Tibial nerve (tissue), 4 donors: Measurements from ENCODE around the gene TCFL5.

Experiments
- EP300 ChIP-seq, 2 donors: sonication (generic); formaldehyde crosslinking; IDR thresholded peaks; one replicate each; pipeline ENCODE4 v1.6.1; 2017; ENCODE audit warnings: antibody characterized with exemption in 2 of 2, mild to moderate bottlenecking in 1 of 2
- POLR2A ChIP-seq, 2 donors: fragments of 450-650 bp; IDR thresholded peaks; one replicate each; pipeline ENCODE4 v1.6.1; 2017; ENCODE audit warnings: antibody characterized with exemption in 2 of 2, mild to moderate bottlenecking in 2 of 2, moderate library complexity in 2 of 2
- TF ChIP-seq, protein P1 (sequence below), 5 experiments: fragments of 200-600 bp in 3 of 5; fragments of 450-650 bp in 2 of 5; sonication (generic) in 3 of 5; IDR thresholded peaks; one replicate each; pipeline ENCODE4 v1.5.1; 2016 to 2019; ENCODE audit warnings: antibody characterized with exemption in 5 of 5, mild to moderate bottlenecking in 3 of 5, moderate library complexity in 2 of 5

GRCh38 chr20:62888910-62889309 is 27.3 kb upstream of the TCFL5 start:
- TF ChIP-seq, protein P1, sequence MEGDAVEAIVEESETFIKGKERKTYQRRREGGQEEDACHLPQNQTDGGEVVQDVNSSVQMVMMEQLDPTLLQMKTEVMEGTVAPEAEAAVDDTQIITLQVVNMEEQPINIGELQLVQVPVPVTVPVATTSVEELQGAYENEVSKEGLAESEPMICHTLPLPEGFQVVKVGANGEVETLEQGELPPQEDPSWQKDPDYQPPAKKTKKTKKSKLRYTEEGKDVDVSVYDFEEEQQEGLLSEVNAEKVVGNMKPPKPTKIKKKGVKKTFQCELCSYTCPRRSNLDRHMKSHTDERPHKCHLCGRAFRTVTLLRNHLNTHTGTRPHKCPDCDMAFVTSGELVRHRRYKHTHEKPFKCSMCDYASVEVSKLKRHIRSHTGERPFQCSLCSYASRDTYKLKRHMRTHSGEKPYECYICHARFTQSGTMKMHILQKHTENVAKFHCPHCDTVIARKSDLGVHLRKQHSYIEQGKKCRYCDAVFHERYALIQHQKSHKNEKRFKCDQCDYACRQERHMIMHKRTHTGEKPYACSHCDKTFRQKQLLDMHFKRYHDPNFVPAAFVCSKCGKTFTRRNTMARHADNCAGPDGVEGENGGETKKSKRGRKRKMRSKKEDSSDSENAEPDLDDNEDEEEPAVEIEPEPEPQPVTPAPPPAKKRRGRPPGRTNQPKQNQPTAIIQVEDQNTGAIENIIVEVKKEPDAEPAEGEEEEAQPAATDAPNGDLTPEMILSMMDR (IDR thresholded peaks at IDR 0.05): no peak
- TF ChIP-seq POLR2A (IDR thresholded peaks at IDR 0.05) (no peak), EP300 (IDR thresholded peaks at IDR 0.05) (no peak)
